ENCODE data around the gene CYP4A22. TPM values are rescaled to one million over a fixed set of nuclear protein-coding genes. Genes with fewer than 3 reads are reported as not detected.
A peak's percentile ranks its signal among the peaks of the same experiment; 100 is the strongest.
"Not testable (repeated sequence)": the region's sequence is repeated elsewhere in the genome, so short reads cannot be mapped to it uniquely, and the experiment has no call there.

The CYP4A22 gene
- not detected in 2 replicates for total RNA-seq
- long read RNA-seq, result 0 reads

- H3K9me3 Mint-ChIP-seq (ENCODE audit: unreplicated experiment), result no peaks in the 10 kb centered on the region
- peaks cover 3% of the 10 kb centered on the region for H3K27me3 Mint-ChIP-seq (ENCODE audit: unreplicated experiment)
- H3K4me3 Mint-ChIP-seq (ENCODE audit: unreplicated experiment), result no peak within 1 kb of the TSS
- H3K4me1 Mint-ChIP-seq (ENCODE audit: unreplicated experiment), result no peaks in the 10 kb centered on the region
- H3K27ac Mint-ChIP-seq (ENCODE audit: unreplicated experiment), result no peak within 1 kb of the TSS
- DNase-seq (ENCODE audit: extremely low spot score, unreplicated experiment), result no peak
- no peak for TF ChIP-seq CTCF (IDR thresholded peaks at IDR 0.05)
- H3K36me3 Mint-ChIP-seq (ENCODE audit: unreplicated experiment), result no peaks in the 10 kb centered on the region
Observed at GRCh38 chr1:47137198-47137597, at the start of gene CYP4A22. CYP4A22 (plus strand) TSS chr1:47137441; CDS start chr1:47137486, 45 bp downstream.

GRCh38 chr1:47089356-47089755 is 47.9 kb upstream of the CYP4A22 start:
- not testable (repeated sequence) for H3K27ac Mint-ChIP-seq (ENCODE audit: unreplicated experiment); H3K36me3 Mint-ChIP-seq (ENCODE audit: unreplicated experiment); H3K27me3 Mint-ChIP-seq (ENCODE audit: unreplicated experiment); H3K9me3 Mint-ChIP-seq (ENCODE audit: unreplicated experiment); H3K4me3 Mint-ChIP-seq (ENCODE audit: unreplicated experiment); H3K4me1 Mint-ChIP-seq (ENCODE audit: unreplicated experiment); DNase-seq (ENCODE audit: extremely low spot score, unreplicated experiment)
- peak; percentile 65 for TF ChIP-seq CTCF (IDR thresholded peaks at IDR 0.05)

- TF ChIP-seq CTCF (IDR thresholded peaks at IDR 0.05), result peak; percentile 33
- H3K27me3 Mint-ChIP-seq (ENCODE audit: unreplicated experiment); H3K36me3 Mint-ChIP-seq (ENCODE audit: unreplicated experiment); H3K9me3 Mint-ChIP-seq (ENCODE audit: unreplicated experiment); H3K4me1 Mint-ChIP-seq (ENCODE audit: unreplicated experiment); H3K4me3 Mint-ChIP-seq (ENCODE audit: unreplicated experiment); DNase-seq (ENCODE audit: extremely low spot score, unreplicated experiment); H3K27ac Mint-ChIP-seq (ENCODE audit: unreplicated experiment): not testable (repeated sequence)
Observed at GRCh38 chr1:47091476-47091875, 45.8 kb upstream of the CYP4A22 start.

GRCh38 chr1:47104816-47105215 is 32.4 kb upstream of the CYP4A22 start:
- no peaks in the 10 kb centered on the region for H3K36me3 Mint-ChIP-seq (ENCODE audit: unreplicated experiment)
- no peaks in the 10 kb centered on the region for H3K4me1 Mint-ChIP-seq (ENCODE audit: unreplicated experiment)
- H3K27ac Mint-ChIP-seq (ENCODE audit: unreplicated experiment), result no peak overlapping the region
- no peaks in the 10 kb centered on the region for H3K27me3 Mint-ChIP-seq (ENCODE audit: unreplicated experiment)
- no peak overlapping the region for H3K4me3 Mint-ChIP-seq (ENCODE audit: unreplicated experiment)
- no peak for TF ChIP-seq CTCF (IDR thresholded peaks at IDR 0.05)
- peaks cover 11% of the 10 kb centered on the region for H3K9me3 Mint-ChIP-seq (ENCODE audit: unreplicated experiment)
- no peak for DNase-seq (ENCODE audit: extremely low spot score, unreplicated experiment)

- Mint-ChIP-seq H3K27me3 (ENCODE audit: unreplicated experiment) (no peaks in the 10 kb centered on the region), H3K27ac (ENCODE audit: unreplicated experiment) (no peak overlapping the region), H3K9me3 (ENCODE audit: unreplicated experiment) (peaks cover 11% of the 10 kb centered on the region), H3K4me1 (ENCODE audit: unreplicated experiment) (no peaks in the 10 kb centered on the region), H3K4me3 (ENCODE audit: unreplicated experiment) (no peak overlapping the region), H3K36me3 (ENCODE audit: unreplicated experiment) (no peaks in the 10 kb centered on the region)
- no peak for TF ChIP-seq CTCF (IDR thresholded peaks at IDR 0.05)
- no peak for DNase-seq (ENCODE audit: extremely low spot score, unreplicated experiment)
Observed at GRCh38 chr1:47106792-47107191, 30.4 kb upstream of the CYP4A22 start.

- H3K4me3 Mint-ChIP-seq (ENCODE audit: unreplicated experiment); H3K36me3 Mint-ChIP-seq (ENCODE audit: unreplicated experiment); H3K9me3 Mint-ChIP-seq (ENCODE audit: unreplicated experiment); DNase-seq (ENCODE audit: extremely low spot score, unreplicated experiment); H3K27me3 Mint-ChIP-seq (ENCODE audit: unreplicated experiment); H3K27ac Mint-ChIP-seq (ENCODE audit: unreplicated experiment); H3K4me1 Mint-ChIP-seq (ENCODE audit: unreplicated experiment): not testable (repeated sequence)
Observed at GRCh38 chr1:47107851-47108574, 29.2 kb upstream of the CYP4A22 start.

- H3K27ac Mint-ChIP-seq (ENCODE audit: unreplicated experiment); H3K9me3 Mint-ChIP-seq (ENCODE audit: unreplicated experiment); DNase-seq (ENCODE audit: extremely low spot score, unreplicated experiment); H3K4me3 Mint-ChIP-seq (ENCODE audit: unreplicated experiment); H3K36me3 Mint-ChIP-seq (ENCODE audit: unreplicated experiment); H3K27me3 Mint-ChIP-seq (ENCODE audit: unreplicated experiment); H3K4me1 Mint-ChIP-seq (ENCODE audit: unreplicated experiment): not testable (repeated sequence)
Observed at GRCh38 chr1:47109482-47109881, 27.8 kb upstream of the CYP4A22 start.
